HepG2 (cell line): ENCODE measurements around the gene TRMT2A. TPM values are rescaled to one million over a fixed set of nuclear protein-coding genes. Genes with fewer than 3 reads are reported as not detected.

ENCODE experiments used
- BRCA1 ChIP-seq: sonication (generic); formaldehyde crosslinking; IDR thresholded peaks from 2 replicates; pipeline ENCODE4 v1.4.0; 2020; ENCODE audit warnings: missing genetic modification reagents
- BRD4 ChIP-seq: sonication (generic); formaldehyde crosslinking; IDR thresholded peaks from 2 replicates; pipeline ENCODE4 v1.4.0; 2020; ENCODE audit warnings: missing genetic modification reagents
- CBX2 ChIP-seq, 2 experiments: fragments of 200-600 bp in 1 of 2; sonication (generic); formaldehyde crosslinking in 1 of 2; IDR thresholded peaks; 2 replicates each; pipeline versions ENCODE4 v1.7.0 to v1.8.1; 2018 to 2022; ENCODE audit warnings: low read depth in 2 of 2, low read length in 1 of 2, mild to moderate bottlenecking in 1 of 2, missing genetic modification reagents in 1 of 2
- CREB1 ChIP-seq, 2 experiments: fragments of 450-650 bp in 1 of 2; IDR thresholded peaks; 2 replicates each; pipeline ENCODE4 v1.6.1; 2016 to 2017; ENCODE audit warnings: control low read depth in 1 of 2, mild to moderate bottlenecking in 1 of 2, missing compliant biosample characterization in 1 of 2, missing genetic modification characterization in 1 of 2
- ELF4 ChIP-seq: sonication (generic); formaldehyde crosslinking; IDR thresholded peaks from 2 replicates; pipeline ENCODE4 v1.5.0; 2020; ENCODE audit warnings: missing genetic modification reagents, mild to moderate bottlenecking, moderate library complexity, borderline replicate concordance
- GTF3A ChIP-seq: sonication (generic); formaldehyde crosslinking; conservative IDR thresholded peaks from 2 replicates; pipeline ENCODE4 v1.4.0; 2020; ENCODE audit warnings: mild to moderate bottlenecking, missing genetic modification reagents
- GZF1 ChIP-seq: sonication (generic); formaldehyde crosslinking; IDR thresholded peaks from 2 replicates; pipeline ENCODE4 v1.5.1; 2020; ENCODE audit warnings: mild to moderate bottlenecking, missing genetic modification reagents
- HES4 ChIP-seq: sonication (generic); formaldehyde crosslinking; IDR thresholded peaks from 2 replicates; pipeline ENCODE4 v1.9.0; 2021; ENCODE audit warnings: mild to moderate bottlenecking, missing genetic modification reagents, borderline replicate concordance
- MZF1 ChIP-seq: sonication (generic); formaldehyde crosslinking; IDR thresholded peaks from 2 replicates; pipeline ENCODE4 v1.8.1; 2023; ENCODE audit warnings: mild to moderate bottlenecking, missing genetic modification reagents, borderline replicate concordance
- NR2C2 ChIP-seq: sonication (generic); formaldehyde crosslinking; IDR thresholded peaks from 2 replicates; pipeline ENCODE4 v1.4.0; 2020; ENCODE audit warnings: missing genetic modification reagents, mild to moderate bottlenecking, moderate library complexity, borderline replicate concordance
- PAF1 ChIP-seq: IDR thresholded peaks from 2 replicates; pipeline ENCODE4 v1.6.1; 2016; ENCODE audit warnings: missing genetic modification reagents, missing compliant biosample characterization
- SUZ12 ChIP-seq: fragments of 150-350 bp; IDR thresholded peaks from 2 replicates; pipeline ENCODE4 v1.6.1; 2014; ENCODE audit warnings: low read depth, low read length
- TP53 ChIP-seq: sonication (generic); formaldehyde crosslinking; conservative IDR thresholded peaks from 2 replicates; pipeline ENCODE4 v1.4.0; 2020; ENCODE audit warnings: missing genetic modification reagents
- ZNF343 ChIP-seq: sonication (generic); formaldehyde crosslinking; IDR thresholded peaks from 2 replicates; pipeline ENCODE4 v1.4.0; 2020; ENCODE audit warnings: mild to moderate bottlenecking, missing genetic modification reagents
- ZNF547 ChIP-seq: sonication (generic); formaldehyde crosslinking; IDR thresholded peaks from 2 replicates; pipeline ENCODE4 v1.5.1; 2020; ENCODE audit warnings: mild to moderate bottlenecking, missing genetic modification reagents
- ZNF619 ChIP-seq: sonication (generic); formaldehyde crosslinking; IDR thresholded peaks from 2 replicates; pipeline ENCODE4 v1.4.0; 2020; ENCODE audit warnings: mild to moderate bottlenecking, missing genetic modification reagents
- ZNF782 ChIP-seq: sonication (generic); formaldehyde crosslinking; IDR thresholded peaks from 2 replicates; pipeline ENCODE4 v1.4.0; 2020; ENCODE audit warnings: missing genetic modification reagents, mild to moderate bottlenecking, borderline replicate concordance
- ZSCAN25 ChIP-seq: sonication (generic); formaldehyde crosslinking; IDR thresholded peaks from 2 replicates; pipeline ENCODE4 v1.8.0; 2022; ENCODE audit warnings: mild to moderate bottlenecking, missing genetic modification reagents
- polyA plus RNA-seq, 8 experiments: library from polyadenylated mRNA; depleted of rRNA in 3 of 8; stranded (reverse) in 7 of 8; unstranded in 1 of 8; fragments of >200 nt; fragmentation: Illumina TruSeq in 4 of 8; extraction: Trizol in 4 of 8; gene quantifications; 2 replicates each; pipeline versions ENCODE4 v1.2.1 to v1.2.3, GENCODE V29; 2011 to 2016; ENCODE audit warnings: low read depth in 4 of 8, missing spikeins in 1 of 8, mixed read lengths in 1 of 8; ENCODE audit not compliant: insufficient read depth in 1 of 8
- total RNA-seq, 5 experiments: library from RNA; depleted of rRNA; stranded (reverse); fragments of >200 nt; fragmentation: Illumina TruSeq; extraction: Trizol; gene quantifications; 2 replicates each; pipeline ENCODE4 v1.2.3, GENCODE V29; 2016; ENCODE audit warnings: low read depth in 1 of 5
- TF ChIP-seq, protein P1 (sequence below): sonication (generic); formaldehyde crosslinking; IDR thresholded peaks from 2 replicates; pipeline ENCODE4 v1.4.0; 2020; ENCODE audit warnings: missing genetic modification reagents, borderline replicate concordance
- TF ChIP-seq, protein P2 (sequence below): sonication (generic); formaldehyde crosslinking; IDR thresholded peaks from 2 replicates; pipeline ENCODE4 v1.4.0; 2020; ENCODE audit warnings: mild to moderate bottlenecking, missing genetic modification reagents
- TF ChIP-seq, protein P3 (sequence below): sonication (generic); formaldehyde crosslinking; IDR thresholded peaks from 2 replicates; pipeline ENCODE4 v1.4.0; 2020; ENCODE audit warnings: mild to moderate bottlenecking, low read depth, missing genetic modification reagents
- TF ChIP-seq, protein P4 (sequence below): sonication (generic); formaldehyde crosslinking; IDR thresholded peaks from 2 replicates; pipeline ENCODE4 v1.5.0; 2020; ENCODE audit warnings: missing genetic modification reagents

The TRMT2A gene
- total and polyA plus RNA-seq, 2 of the 13 experiments (the other 11 are each of a cell fraction or from before 2014, with no cell fraction given) = 24.0 to 30.3 TPM

DNA sequence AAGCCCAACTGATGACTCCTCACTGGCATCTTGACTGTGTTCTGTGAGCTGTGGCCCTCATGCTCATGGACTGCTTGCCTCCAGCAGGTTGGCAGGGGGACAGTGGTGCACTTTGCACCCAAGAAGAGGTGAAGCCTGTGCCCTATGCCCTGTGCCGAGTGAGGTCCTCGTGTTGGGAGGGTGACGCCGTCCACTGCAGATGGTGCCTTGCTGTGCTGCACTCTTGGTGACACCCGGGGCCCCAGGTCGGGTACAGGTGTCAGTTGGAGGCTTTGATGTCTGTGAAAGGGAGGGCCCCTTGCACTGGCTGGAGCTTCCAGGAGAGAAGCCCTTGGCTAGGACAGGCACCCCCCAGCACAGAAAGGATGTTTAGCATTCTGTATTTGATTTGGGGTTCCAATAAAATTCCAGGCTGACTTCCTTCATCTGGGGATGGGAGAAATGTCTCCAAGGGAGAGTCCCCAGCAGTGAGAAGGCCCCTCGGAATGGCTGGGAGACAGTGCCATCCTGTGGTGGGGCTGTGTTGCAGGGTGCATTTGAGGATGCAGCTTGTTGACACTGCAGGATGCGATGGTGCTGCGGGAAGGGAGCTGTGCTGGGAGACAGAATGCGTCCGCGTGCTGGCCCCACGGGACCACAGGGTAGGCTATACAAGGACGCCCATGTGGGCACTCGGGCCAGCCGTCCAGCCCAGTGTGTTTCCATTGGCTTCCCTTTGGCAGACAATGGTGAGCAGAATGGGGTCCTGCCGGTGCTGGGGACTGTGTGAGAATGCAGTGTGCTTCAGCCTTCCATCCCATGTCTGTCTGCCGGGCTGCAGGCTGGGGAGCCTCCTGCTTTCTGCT, 12.1 kb upstream of the TRMT2A start (continued):
- TF ChIP-seq ZNF343 (CRISPR knock-in tag) = no peak
- TF ChIP-seq ELF4 (CRISPR knock-in tag) = no peak
- no peak for TF ChIP-seq HES4 (CRISPR knock-in tag)
- TF ChIP-seq, protein P1, sequence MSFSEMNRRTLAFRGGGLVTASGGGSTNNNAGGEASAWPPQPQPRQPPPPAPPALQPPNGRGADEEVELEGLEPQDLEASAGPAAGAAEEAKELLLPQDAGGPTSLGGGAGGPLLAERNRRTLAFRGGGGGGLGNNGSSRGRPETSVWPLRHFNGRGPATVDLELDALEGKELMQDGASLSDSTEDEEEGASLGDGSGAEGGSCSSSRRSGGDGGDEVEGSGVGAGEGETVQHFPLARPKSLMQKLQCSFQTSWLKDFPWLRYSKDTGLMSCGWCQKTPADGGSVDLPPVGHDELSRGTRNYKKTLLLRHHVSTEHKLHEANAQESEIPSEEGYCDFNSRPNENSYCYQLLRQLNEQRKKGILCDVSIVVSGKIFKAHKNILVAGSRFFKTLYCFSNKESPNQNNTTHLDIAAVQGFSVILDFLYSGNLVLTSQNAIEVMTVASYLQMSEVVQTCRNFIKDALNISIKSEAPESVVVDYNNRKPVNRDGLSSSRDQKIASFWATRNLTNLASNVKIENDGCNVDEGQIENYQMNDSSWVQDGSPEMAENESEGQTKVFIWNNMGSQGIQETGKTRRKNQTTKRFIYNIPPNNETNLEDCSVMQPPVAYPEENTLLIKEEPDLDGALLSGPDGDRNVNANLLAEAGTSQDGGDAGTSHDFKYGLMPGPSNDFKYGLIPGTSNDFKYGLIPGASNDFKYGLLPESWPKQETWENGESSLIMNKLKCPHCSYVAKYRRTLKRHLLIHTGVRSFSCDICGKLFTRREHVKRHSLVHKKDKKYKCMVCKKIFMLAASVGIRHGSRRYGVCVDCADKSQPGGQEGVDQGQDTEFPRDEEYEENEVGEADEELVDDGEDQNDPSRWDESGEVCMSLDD = no peak
- TF ChIP-seq CREB1 (IDR thresholded peaks at IDR 0.05) = 0 out of 2 replicates have a peak, but pooled peaks have one; percentile 13
- TF ChIP-seq CREB1 (CRISPR knock-in tag; IDR thresholded peaks at IDR 0.05) = peak; percentile 41; the same call in 1 of the 2 replicates
- peak; percentile 72 for TF ChIP-seq NR2C2 (CRISPR knock-in tag)
- TF ChIP-seq, protein P2, sequence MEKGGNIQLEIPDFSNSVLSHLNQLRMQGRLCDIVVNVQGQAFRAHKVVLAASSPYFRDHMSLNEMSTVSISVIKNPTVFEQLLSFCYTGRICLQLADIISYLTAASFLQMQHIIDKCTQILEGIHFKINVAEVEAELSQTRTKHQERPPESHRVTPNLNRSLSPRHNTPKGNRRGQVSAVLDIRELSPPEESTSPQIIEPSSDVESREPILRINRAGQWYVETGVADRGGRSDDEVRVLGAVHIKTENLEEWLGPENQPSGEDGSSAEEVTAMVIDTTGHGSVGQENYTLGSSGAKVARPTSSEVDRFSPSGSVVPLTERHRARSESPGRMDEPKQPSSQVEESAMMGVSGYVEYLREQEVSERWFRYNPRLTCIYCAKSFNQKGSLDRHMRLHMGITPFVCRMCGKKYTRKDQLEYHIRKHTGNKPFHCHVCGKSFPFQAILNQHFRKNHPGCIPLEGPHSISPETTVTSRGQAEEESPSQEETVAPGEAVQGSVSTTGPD (CRISPR knock-in tag) = no peak
- TF ChIP-seq BRD4 (CRISPR knock-in tag) = no peak
- TF ChIP-seq ZNF782 (CRISPR knock-in tag) = no peak
- TF ChIP-seq ZNF547 (CRISPR knock-in tag) = no peak
- TF ChIP-seq ZSCAN25 (CRISPR knock-in tag) = peak; percentile 98
- no peak for TF ChIP-seq MZF1 (CRISPR knock-in tag)
- no peak for TF ChIP-seq BRCA1 (CRISPR knock-in tag)
- TF ChIP-seq, protein P3, sequence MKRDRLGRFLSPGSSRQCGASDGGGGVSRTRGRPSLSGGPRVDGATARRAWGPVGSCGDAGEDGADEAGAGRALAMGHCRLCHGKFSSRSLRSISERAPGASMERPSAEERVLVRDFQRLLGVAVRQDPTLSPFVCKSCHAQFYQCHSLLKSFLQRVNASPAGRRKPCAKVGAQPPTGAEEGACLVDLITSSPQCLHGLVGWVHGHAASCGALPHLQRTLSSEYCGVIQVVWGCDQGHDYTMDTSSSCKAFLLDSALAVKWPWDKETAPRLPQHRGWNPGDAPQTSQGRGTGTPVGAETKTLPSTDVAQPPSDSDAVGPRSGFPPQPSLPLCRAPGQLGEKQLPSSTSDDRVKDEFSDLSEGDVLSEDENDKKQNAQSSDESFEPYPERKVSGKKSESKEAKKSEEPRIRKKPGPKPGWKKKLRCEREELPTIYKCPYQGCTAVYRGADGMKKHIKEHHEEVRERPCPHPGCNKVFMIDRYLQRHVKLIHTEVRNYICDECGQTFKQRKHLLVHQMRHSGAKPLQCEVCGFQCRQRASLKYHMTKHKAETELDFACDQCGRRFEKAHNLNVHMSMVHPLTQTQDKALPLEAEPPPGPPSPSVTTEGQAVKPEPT = peak; percentile 98
- TF ChIP-seq SUZ12 = no peak
- TF ChIP-seq CBX2 (IDR thresholded peaks at IDR 0.05; ENCODE audit: low read depth, low read length) = no peak
- no peak for TF ChIP-seq CBX2 (CRISPR knock-in tag; IDR thresholded peaks at IDR 0.05; ENCODE audit: low read depth)
- no peak for TF ChIP-seq ZNF619 (CRISPR knock-in tag)
- no peak for TF ChIP-seq PAF1
- TF ChIP-seq GZF1 (CRISPR knock-in tag) = 0 out of 2 replicates have a peak, but pooled peaks have one; percentile 44
- no peak; the same call in 1 of the 2 replicates for TF ChIP-seq GTF3A (CRISPR knock-in tag)
- TF ChIP-seq, protein P4, sequence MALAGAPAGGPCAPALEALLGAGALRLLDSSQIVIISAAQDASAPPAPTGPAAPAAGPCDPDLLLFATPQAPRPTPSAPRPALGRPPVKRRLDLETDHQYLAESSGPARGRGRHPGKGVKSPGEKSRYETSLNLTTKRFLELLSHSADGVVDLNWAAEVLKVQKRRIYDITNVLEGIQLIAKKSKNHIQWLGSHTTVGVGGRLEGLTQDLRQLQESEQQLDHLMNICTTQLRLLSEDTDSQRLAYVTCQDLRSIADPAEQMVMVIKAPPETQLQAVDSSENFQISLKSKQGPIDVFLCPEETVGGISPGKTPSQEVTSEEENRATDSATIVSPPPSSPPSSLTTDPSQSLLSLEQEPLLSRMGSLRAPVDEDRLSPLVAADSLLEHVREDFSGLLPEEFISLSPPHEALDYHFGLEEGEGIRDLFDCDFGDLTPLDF (CRISPR knock-in tag) = no peak
- TF ChIP-seq TP53 (CRISPR knock-in tag) = no peak
